Measurements from ENCODE around the gene COL13A1.

COL13A1 gene

DNA sequence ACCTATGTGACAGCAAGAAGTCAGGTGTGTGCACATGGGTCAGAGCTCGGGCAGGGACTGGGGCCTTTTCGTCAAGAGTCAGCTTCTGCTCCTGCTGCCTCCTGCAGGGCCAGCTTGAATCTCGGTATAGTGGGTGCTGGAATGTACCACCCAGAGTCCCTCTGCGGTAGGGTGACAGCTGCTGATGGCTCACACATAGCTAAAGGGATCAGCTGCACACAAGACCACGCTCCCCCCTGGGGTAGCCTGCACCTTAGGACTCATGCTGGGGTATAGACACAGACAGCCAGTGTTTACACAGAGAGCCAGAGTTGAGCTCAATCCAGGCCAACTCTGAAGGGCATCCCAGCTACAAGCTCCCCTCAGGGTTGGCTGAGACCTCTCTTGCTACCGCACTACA is 14.0 kb upstream of the COL13A1 start:
- H3K27ac ChIP-seq (ENCODE audit: insufficient read depth, low read length, poor library complexity, severe bottlenecking) = no peak overlapping the region
- no peak overlapping the region for H3K4me3 ChIP-seq (ENCODE audit: insufficient read depth, low read depth, low read length, poor library complexity, severe bottlenecking)
- no peaks in the 10 kb centered on the region for H3K9me3 ChIP-seq (ENCODE audit: control insufficient read depth, low read length)
- H3K27me3 ChIP-seq (replicated peaks; ENCODE audit: control insufficient read depth, insufficient read depth, low read length, poor library complexity, severe bottlenecking) = no peaks in the 10 kb centered on the region
- H3K4me1 ChIP-seq (ENCODE audit: control insufficient read depth, insufficient read depth, low read length, poor library complexity, severe bottlenecking) = no peaks in the 10 kb centered on the region
- no peaks in the 10 kb centered on the region for H3K36me3 ChIP-seq (ENCODE audit: control insufficient read depth, insufficient read depth, low read length)
- no peak for DNase-seq

DNA sequence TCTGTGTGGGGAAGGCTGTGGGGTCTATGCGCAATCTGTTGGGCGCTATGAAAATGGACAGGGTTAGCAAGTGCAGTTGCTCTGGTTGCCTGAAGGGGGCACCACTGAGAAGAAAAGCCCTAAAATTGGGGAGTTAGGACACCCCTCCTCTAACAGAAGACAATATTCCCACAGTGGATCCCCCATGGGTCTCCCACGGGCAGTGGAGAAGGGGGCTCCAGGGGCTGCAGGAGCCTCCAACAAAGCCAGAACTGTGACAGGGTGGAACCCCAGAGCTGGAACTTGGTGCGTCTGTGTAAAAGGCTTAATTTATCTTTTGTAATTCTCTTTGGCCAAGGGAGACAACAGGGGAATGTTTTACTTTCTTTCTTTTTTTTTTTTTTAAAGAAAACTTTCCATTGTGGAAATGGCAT is 12.5 kb upstream of the COL13A1 start:
- no peak for DNase-seq

DNA sequence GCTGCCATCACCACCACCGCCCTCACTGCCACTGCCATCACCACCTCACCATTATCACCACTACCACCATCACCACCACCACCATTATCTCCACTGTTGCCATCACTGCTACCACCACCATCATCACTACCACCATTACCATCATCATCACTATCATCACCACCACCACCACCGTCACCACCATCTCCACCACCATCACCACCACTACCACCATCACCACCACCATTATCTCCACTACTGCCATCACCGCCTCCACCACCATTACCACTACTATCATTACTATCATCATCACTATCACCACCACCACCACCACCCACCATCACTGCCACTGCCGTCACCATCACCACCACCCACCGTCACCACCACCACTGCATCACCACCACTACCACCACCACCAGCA is 9.9 kb upstream of the COL13A1 start:
- Histone ChIP-seq H3K36me3 (ENCODE audit: control insufficient read depth, insufficient read depth, low read length) (no peaks in the 10 kb centered on the region), H3K27me3 (replicated peaks; ENCODE audit: control insufficient read depth, insufficient read depth, low read length, poor library complexity, severe bottlenecking) (no peaks in the 10 kb centered on the region), H3K4me3 (ENCODE audit: insufficient read depth, low read depth, low read length, poor library complexity, severe bottlenecking) (no peak overlapping the region), H3K4me1 (ENCODE audit: control insufficient read depth, insufficient read depth, low read length, poor library complexity, severe bottlenecking) (no peaks in the 10 kb centered on the region), H3K9me3 (ENCODE audit: control insufficient read depth, low read length) (no peaks in the 10 kb centered on the region), H3K27ac (ENCODE audit: insufficient read depth, low read length, poor library complexity, severe bottlenecking) (no peak overlapping the region)
- DNase-seq = no peak

More for the DNA sequence above, 12.5 kb upstream of the COL13A1 start:
- Histone ChIP-seq H3K4me1 (ENCODE audit: control insufficient read depth, insufficient read depth, low read length, poor library complexity, severe bottlenecking) (no peaks in the 10 kb centered on the region), H3K36me3 (ENCODE audit: control insufficient read depth, insufficient read depth, low read length) (no peaks in the 10 kb centered on the region), H3K9me3 (ENCODE audit: control insufficient read depth, low read length) (no peaks in the 10 kb centered on the region), H3K27ac (ENCODE audit: insufficient read depth, low read length, poor library complexity, severe bottlenecking) (no peak overlapping the region), H3K27me3 (replicated peaks; ENCODE audit: control insufficient read depth, insufficient read depth, low read length, poor library complexity, severe bottlenecking) (no peaks in the 10 kb centered on the region), H3K4me3 (ENCODE audit: insufficient read depth, low read depth, low read length, poor library complexity, severe bottlenecking) (no peak overlapping the region)

DNA sequence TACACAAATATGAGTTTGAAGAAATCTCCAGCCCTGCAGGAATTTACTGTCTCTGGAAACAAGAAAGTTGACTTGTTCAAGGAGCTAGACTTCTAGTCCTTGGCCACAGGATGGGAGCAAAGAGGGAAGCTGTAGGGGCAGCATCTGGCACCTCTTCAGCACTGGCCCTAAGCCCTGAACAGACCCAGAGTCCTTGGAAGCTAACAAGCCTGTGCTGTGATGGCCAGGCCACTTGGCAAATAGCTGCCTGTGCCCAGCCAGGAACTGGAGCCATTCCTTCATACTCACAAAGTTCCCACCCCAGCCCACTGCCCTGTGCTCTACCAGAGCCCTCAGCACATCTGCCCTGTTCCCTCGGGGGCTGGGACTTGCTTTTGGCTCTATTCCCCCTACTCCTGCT is 9.4 kb upstream of the COL13A1 start:
- H3K4me1 ChIP-seq (ENCODE audit: control insufficient read depth, insufficient read depth, low read length, poor library complexity, severe bottlenecking) = no peaks in the 10 kb centered on the region
- no peak overlapping the region for H3K4me3 ChIP-seq (ENCODE audit: insufficient read depth, low read depth, low read length, poor library complexity, severe bottlenecking)
- H3K27me3 ChIP-seq (replicated peaks; ENCODE audit: control insufficient read depth, insufficient read depth, low read length, poor library complexity, severe bottlenecking) = no peaks in the 10 kb centered on the region
- no peak for DNase-seq
- no peak overlapping the region for H3K27ac ChIP-seq (ENCODE audit: insufficient read depth, low read length, poor library complexity, severe bottlenecking)
- H3K36me3 ChIP-seq (ENCODE audit: control insufficient read depth, insufficient read depth, low read length) = no peaks in the 10 kb centered on the region
- H3K9me3 ChIP-seq (ENCODE audit: control insufficient read depth, low read length) = no peaks in the 10 kb centered on the region

DNA sequence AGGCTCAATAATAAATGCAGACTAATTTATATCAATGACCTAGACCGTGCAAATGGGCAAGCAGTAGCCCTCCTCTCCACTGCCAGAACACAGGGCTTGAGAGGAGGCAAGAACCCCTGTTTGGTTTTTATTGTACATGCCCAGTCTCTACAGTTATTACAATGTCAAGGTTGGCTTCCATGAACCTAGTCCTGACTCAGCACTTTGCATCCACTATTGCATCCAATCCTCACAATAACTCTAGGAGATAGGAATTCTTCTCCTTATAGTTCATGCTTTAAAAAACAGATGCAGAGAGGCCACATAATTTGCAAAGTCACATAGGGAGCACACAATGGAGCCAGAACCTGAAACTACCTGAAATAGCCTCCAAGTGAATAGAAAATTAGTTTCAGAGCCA is 7.0 kb upstream of the COL13A1 start:
- Histone ChIP-seq H3K4me3 (ENCODE audit: insufficient read depth, low read depth, low read length, poor library complexity, severe bottlenecking) (no peak overlapping the region), H3K27ac (ENCODE audit: insufficient read depth, low read length, poor library complexity, severe bottlenecking) (no peak overlapping the region), H3K4me1 (ENCODE audit: control insufficient read depth, insufficient read depth, low read length, poor library complexity, severe bottlenecking) (no peaks in the 10 kb centered on the region), H3K36me3 (ENCODE audit: control insufficient read depth, insufficient read depth, low read length) (no peaks in the 10 kb centered on the region), H3K27me3 (replicated peaks; ENCODE audit: control insufficient read depth, insufficient read depth, low read length, poor library complexity, severe bottlenecking) (peaks cover 5% of the 10 kb centered on the region), H3K9me3 (ENCODE audit: control insufficient read depth, low read length) (no peaks in the 10 kb centered on the region)
- no peak for DNase-seq

DNA sequence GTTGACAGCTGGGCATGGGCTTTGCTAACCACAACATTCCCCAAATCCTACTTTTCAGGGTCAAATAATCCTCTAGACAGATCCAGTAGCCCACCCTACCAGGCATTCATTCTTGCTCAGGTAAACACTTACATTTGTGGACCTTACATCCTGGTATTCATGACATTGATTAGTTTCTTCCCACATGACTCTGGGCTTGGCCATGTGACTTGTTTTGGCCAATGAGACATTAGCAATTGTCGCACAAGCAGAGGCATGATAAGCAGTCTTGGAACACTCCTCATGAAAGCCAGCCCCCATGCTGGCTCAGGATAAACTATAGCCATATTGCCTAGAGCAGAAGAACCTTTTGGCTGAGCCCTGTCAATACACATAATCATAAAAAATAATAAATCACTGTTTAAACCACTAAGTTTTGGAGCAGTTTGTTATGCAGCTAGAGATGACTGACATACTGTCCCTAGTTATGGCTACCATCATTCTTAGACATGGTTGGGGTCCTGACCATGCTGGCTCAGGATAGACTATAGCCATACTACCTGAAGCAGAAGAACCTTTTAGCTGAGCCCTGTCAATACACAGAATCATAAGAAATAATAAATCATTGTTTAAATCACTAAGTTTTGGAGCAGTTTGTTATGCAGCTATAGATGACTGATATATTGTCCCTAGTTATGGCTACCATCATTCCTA is 6.3 kb upstream of the COL13A1 start:
- peaks cover 9% of the 10 kb centered on the region for H3K27me3 ChIP-seq (replicated peaks; ENCODE audit: control insufficient read depth, insufficient read depth, low read length, poor library complexity, severe bottlenecking)
- H3K9me3 ChIP-seq (ENCODE audit: control insufficient read depth, low read length) = no peaks in the 10 kb centered on the region
- H3K4me1 ChIP-seq (ENCODE audit: control insufficient read depth, insufficient read depth, low read length, poor library complexity, severe bottlenecking) = no peaks in the 10 kb centered on the region
- no peak overlapping the region for H3K4me3 ChIP-seq (ENCODE audit: insufficient read depth, low read depth, low read length, poor library complexity, severe bottlenecking)
- DNase-seq = no peak
- no peak overlapping the region for H3K27ac ChIP-seq (ENCODE audit: insufficient read depth, low read length, poor library complexity, severe bottlenecking)
- no peaks in the 10 kb centered on the region for H3K36me3 ChIP-seq (ENCODE audit: control insufficient read depth, insufficient read depth, low read length)

DNA sequence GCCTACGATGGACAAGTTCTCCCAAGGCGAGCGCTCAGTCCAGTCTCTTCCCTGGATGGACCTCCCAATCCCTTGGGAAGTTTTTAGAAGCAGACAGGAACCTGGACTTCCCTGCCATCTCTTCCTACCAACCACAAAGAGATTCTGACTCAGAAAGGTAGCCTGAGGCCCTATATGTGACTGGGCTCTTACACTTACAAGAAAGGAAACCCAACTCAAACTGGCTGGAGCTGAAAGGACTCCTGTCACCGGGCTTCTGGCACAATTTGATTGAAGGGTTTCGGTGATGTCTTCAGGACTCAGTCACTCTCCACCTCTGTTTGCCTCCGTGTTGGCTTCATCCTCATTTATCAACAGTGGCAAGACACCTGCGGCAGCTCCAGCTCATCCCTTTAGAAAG is 3.7 kb upstream of the COL13A1 start:
- no peaks in the 10 kb centered on the region for H3K36me3 ChIP-seq (ENCODE audit: control insufficient read depth, insufficient read depth, low read length)
- peaks cover 25% of the 10 kb centered on the region for H3K27me3 ChIP-seq (replicated peaks; ENCODE audit: control insufficient read depth, insufficient read depth, low read length, poor library complexity, severe bottlenecking)
- DNase-seq = no peak
- H3K4me3 ChIP-seq (ENCODE audit: insufficient read depth, low read depth, low read length, poor library complexity, severe bottlenecking) = no peak overlapping the region
- H3K9me3 ChIP-seq (ENCODE audit: control insufficient read depth, low read length) = no peaks in the 10 kb centered on the region
- peaks cover 8% of the 10 kb centered on the region for H3K4me1 ChIP-seq (ENCODE audit: control insufficient read depth, insufficient read depth, low read length, poor library complexity, severe bottlenecking)
- H3K27ac ChIP-seq (ENCODE audit: insufficient read depth, low read length, poor library complexity, severe bottlenecking) = no peak overlapping the region

DNA sequence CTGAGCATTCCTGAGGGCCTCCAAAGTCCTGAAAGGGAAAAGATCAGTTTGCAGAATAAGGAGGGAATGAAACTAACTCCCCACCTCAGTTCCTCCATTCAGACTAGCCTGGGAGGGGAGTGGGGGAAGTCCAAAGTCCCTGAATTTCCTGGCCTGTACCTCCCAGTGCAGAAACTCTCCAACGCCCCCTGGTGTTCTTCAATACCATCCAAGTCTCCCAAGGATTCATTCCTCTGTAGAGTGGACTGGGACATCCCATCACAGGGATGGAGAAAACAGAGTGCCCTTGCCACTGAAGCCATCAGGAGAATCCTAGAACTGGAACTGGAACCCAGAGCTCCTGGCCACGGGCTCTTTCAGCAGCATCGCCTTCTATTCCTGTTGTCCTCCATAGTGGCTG is 1.6 kb upstream of the COL13A1 start:
- peaks cover 30% of the 10 kb centered on the region for H3K27me3 ChIP-seq (replicated peaks; ENCODE audit: control insufficient read depth, insufficient read depth, low read length, poor library complexity, severe bottlenecking)
- peaks cover 8% of the 10 kb centered on the region for H3K4me1 ChIP-seq (ENCODE audit: control insufficient read depth, insufficient read depth, low read length, poor library complexity, severe bottlenecking)

DNA sequence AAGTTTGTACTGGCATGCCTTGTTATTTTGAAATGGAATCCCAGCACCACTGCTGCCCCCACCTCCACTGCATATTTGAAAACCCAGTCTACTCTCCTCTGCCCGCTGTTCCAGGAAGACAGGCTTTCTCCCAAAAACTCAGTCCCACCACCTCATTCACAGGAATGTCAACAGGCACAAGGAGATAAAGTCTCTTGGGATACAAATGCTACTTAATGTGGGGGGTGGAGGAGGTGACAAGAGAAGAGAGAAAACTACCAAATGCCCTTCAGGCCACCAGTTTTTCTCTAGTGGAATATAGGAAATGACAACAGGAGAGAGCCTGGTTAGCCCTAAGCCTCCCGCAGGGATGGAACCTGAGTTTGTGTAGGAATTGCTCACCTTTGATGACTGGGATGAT is 1.0 kb upstream of the COL13A1 start:
- H3K4me1 ChIP-seq (ENCODE audit: control insufficient read depth, insufficient read depth, low read length, poor library complexity, severe bottlenecking) = peaks cover 8% of the 10 kb centered on the region
- no peak overlapping the region for H3K27ac ChIP-seq (ENCODE audit: insufficient read depth, low read length, poor library complexity, severe bottlenecking)
- H3K4me3 ChIP-seq (ENCODE audit: insufficient read depth, low read depth, low read length, poor library complexity, severe bottlenecking) = no peak overlapping the region
- no peak for DNase-seq
- peaks cover 30% of the 10 kb centered on the region for H3K27me3 ChIP-seq (replicated peaks; ENCODE audit: control insufficient read depth, insufficient read depth, low read length, poor library complexity, severe bottlenecking)
- H3K36me3 ChIP-seq (ENCODE audit: control insufficient read depth, insufficient read depth, low read length) = no peaks in the 10 kb centered on the region
- H3K9me3 ChIP-seq (ENCODE audit: control insufficient read depth, low read length) = no peaks in the 10 kb centered on the region

More for the DNA sequence above, 1.6 kb upstream of the COL13A1 start:
- no peaks in the 10 kb centered on the region for H3K36me3 ChIP-seq (ENCODE audit: control insufficient read depth, insufficient read depth, low read length)
- no peaks in the 10 kb centered on the region for H3K9me3 ChIP-seq (ENCODE audit: control insufficient read depth, low read length)
- no peak overlapping the region for H3K27ac ChIP-seq (ENCODE audit: insufficient read depth, low read length, poor library complexity, severe bottlenecking)
- DNase-seq = no peak
- H3K4me3 ChIP-seq (ENCODE audit: insufficient read depth, low read depth, low read length, poor library complexity, severe bottlenecking) = no peak overlapping the region

DNA sequence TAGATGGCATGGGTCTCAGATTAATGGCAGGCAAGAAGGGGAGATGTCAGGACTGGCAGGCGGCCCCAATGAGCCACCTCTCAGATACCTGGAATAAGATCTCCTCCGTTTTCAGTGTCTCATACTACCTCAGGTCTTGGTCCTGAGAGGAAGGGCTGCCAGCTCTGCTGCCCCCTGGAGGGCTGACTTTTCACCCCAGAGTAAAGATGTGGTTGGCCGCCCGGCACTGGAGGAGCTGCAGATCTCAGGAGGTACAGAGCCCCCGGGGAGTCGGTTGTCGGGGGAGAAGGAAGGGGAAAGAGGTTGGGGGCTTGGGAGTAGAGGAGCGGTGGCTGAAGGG is 642 bp upstream of the COL13A1 start:
- Histone ChIP-seq H3K9me3 (ENCODE audit: control insufficient read depth, low read length) (no peaks in the 10 kb centered on the region), H3K27ac (ENCODE audit: insufficient read depth, low read length, poor library complexity, severe bottlenecking) (no peak overlapping the region), H3K36me3 (ENCODE audit: control insufficient read depth, insufficient read depth, low read length) (no peaks in the 10 kb centered on the region), H3K4me1 (ENCODE audit: control insufficient read depth, insufficient read depth, low read length, poor library complexity, severe bottlenecking) (peaks cover 8% of the 10 kb centered on the region), H3K4me3 (ENCODE audit: insufficient read depth, low read depth, low read length, poor library complexity, severe bottlenecking) (no peak overlapping the region), H3K27me3 (replicated peaks; ENCODE audit: control insufficient read depth, insufficient read depth, low read length, poor library complexity, severe bottlenecking) (peaks cover 30% of the 10 kb centered on the region)
- DNase-seq = no peak
